Caco-2 (cell line): ENCODE measurements around the gene GCN1. TPM values are rescaled to one million over a fixed set of nuclear protein-coding genes. Genes with fewer than 3 reads are reported as not detected.

Source experiments
- BruUV-seq: library from RNA; stranded (reverse); fragments of 400-500 nt; replicated peaks from 2 replicates; lab custom pipeline; 2021; lab: Mats Ljungman, UMichigan
- CTCF ChIA-PET: fragments of 300-600 bp; sonication (Branson Sonifier 250); formaldehyde crosslinking; loops from one replicate; lab custom pipeline; 2022; ENCODE audit warnings: antibody characterized with exemption; lab: Charles Lee
- POLR2A ChIA-PET: fragments of 300-600 bp; sonication (Branson Sonifier 250); formaldehyde crosslinking; loops from one replicate; lab custom pipeline; 2022; ENCODE audit warnings: antibody characterized with exemption; lab: Charles Lee
- DNase-seq, 2 experiments: peaks; one replicate each; pipeline versions ENCODE4 v3.0.0 to v3.0.0-alpha.2; 2020 to 2022
- H3K27me3 ChIP-seq: replicated peaks from 2 replicates; pipeline ENCODE4 v1.6.0; 2011; ENCODE audit warnings: low read length; ENCODE audit not compliant: control insufficient read depth, insufficient read depth
- H3K36me3 ChIP-seq: 2 replicates; pipeline ENCODE4 v1.5.1; 2011; ENCODE audit warnings: low read length; ENCODE audit not compliant: control insufficient read depth, insufficient read depth
- H3K4me1 ChIP-seq: fragments of 250-450 bp; sonication (Bioruptor Pico); 2 replicates; pipeline ENCODE4 v1.5.1; 2020; ENCODE audit warnings: mild to moderate bottlenecking
- H3K4me3 ChIP-seq: 2 replicates; pipeline ENCODE4 v1.5.1; 2011; ENCODE audit warnings: low read depth, mild to moderate bottlenecking, control low read depth, low read length
- H3K9me3 ChIP-seq: fragments of 250-450 bp; sonication (Bioruptor Pico); 2 replicates; pipeline ENCODE4 v1.5.1; 2020; ENCODE audit warnings: mild to moderate bottlenecking, moderate library complexity
- H3K27ac Mint-ChIP-seq: one replicate; pipeline ENCODE4 v1.8.0; 2022; ENCODE audit warnings: mixed read lengths; ENCODE audit not compliant: unreplicated experiment
- H3K27me3 Mint-ChIP-seq: one replicate; pipeline ENCODE4 v1.8.0; 2022; ENCODE audit warnings: mixed read lengths; ENCODE audit not compliant: insufficient read depth, unreplicated experiment
- H3K36me3 Mint-ChIP-seq: one replicate; pipeline ENCODE4 v1.8.0; 2022; ENCODE audit warnings: mild to moderate bottlenecking, mixed read lengths; ENCODE audit not compliant: insufficient read depth, unreplicated experiment
- H3K4me1 Mint-ChIP-seq: one replicate; pipeline ENCODE4 v1.8.0; 2022; ENCODE audit warnings: low read depth, mixed read lengths; ENCODE audit not compliant: unreplicated experiment
- H3K4me3 Mint-ChIP-seq: one replicate; pipeline ENCODE4 v1.8.0; 2022; ENCODE audit warnings: mild to moderate bottlenecking, moderate library complexity, mixed read lengths; ENCODE audit not compliant: unreplicated experiment
- H3K9me3 Mint-ChIP-seq: one replicate; pipeline ENCODE4 v1.8.0; 2022; ENCODE audit warnings: mixed read lengths; ENCODE audit not compliant: unreplicated experiment
- CTCF ChIP-seq, 2 experiments: fragments of 200-600 bp in 1 of 2; IDR thresholded peaks; 1 replicate in 1 of 2; 2 replicates in 1 of 2; pipeline versions ENCODE4 v1.5.1 to v1.8.0; 2011 to 2022; ENCODE audit warnings: antibody characterized with exemption in 1 of 2, control low read depth in 1 of 2, inconsistent platforms in 1 of 2, low read depth in 1 of 2, low read length in 1 of 2, mild to moderate bottlenecking in 1 of 2, moderate library complexity in 1 of 2; ENCODE audit not compliant: insufficient read depth in 1 of 2, severe bottlenecking in 1 of 2, unreplicated experiment in 1 of 2
- intact Hi-C: fragments of 100-400 bp; cut with micrococcal nuclease; formaldehyde crosslinking; loops from one replicate; pipeline ENCODE4 v1.10.0; 2022; ENCODE audit not compliant: unreplicated experiment
- total RNA-seq: library from RNA; stranded (reverse); gene quantifications from 2 replicates; pipeline ENCODE4 v1.2.3, GENCODE V29; 2022

Gene GCN1
- total RNA-seq, 1 experiment from 2014 or later, result 154 TPM

GRCh38 chr12:120090626-120091295 lies 103.8 kb downstream of the GCN1 start:
- peaks cover 61% of the 10 kb centered on the region for H3K36me3 Mint-ChIP-seq
- H3K4me1 ChIP-seq, result peaks cover 4% of the 10 kb centered on the region; the same call in 1 of the 2 replicates
- TF ChIP-seq CTCF (IDR thresholded peaks at IDR 0.05; ENCODE audit: insufficient read depth in 1 of 2, low read depth in 1 of 2, low read length in 1 of 2, severe bottlenecking in 1 of 2, unreplicated experiment in 1 of 2), result no peak
- intact Hi-C loops, result no loop called here
- CTCF ChIA-PET, result no interaction called here
- BruUV-seq, result no TSS peak
- no peak overlapping the region for H3K4me3 Mint-ChIP-seq
- no peaks in the 10 kb centered on the region; the same call in 1 of the 2 replicates for H3K36me3 ChIP-seq
- H3K27me3 Mint-ChIP-seq, result no peaks in the 10 kb centered on the region
- no peak overlapping the region for H3K4me3 ChIP-seq
- no peaks in the 10 kb centered on the region for H3K9me3 Mint-ChIP-seq
- no peaks in the 10 kb centered on the region for H3K27me3 ChIP-seq
- POLR2A ChIA-PET, result no interaction called here
- DNase-seq, result no peak
- no peaks in the 10 kb centered on the region for H3K9me3 ChIP-seq
- no peak overlapping the region for H3K27ac Mint-ChIP-seq
- no peaks in the 10 kb centered on the region for H3K4me1 Mint-ChIP-seq

- H3K27me3 Mint-ChIP-seq, result no peaks in the 10 kb centered on the region
- peaks cover 4% of the 10 kb centered on the region; the same call in 1 of the 2 replicates for H3K4me1 ChIP-seq
- no peak overlapping the region for H3K4me3 Mint-ChIP-seq
- H3K36me3 ChIP-seq, result no peaks in the 10 kb centered on the region; the same call in 1 of the 2 replicates
- H3K9me3 ChIP-seq, result no peaks in the 10 kb centered on the region
- no peak for TF ChIP-seq CTCF (IDR thresholded peaks at IDR 0.05; ENCODE audit: insufficient read depth in 1 of 2, low read depth in 1 of 2, low read length in 1 of 2, severe bottlenecking in 1 of 2, unreplicated experiment in 1 of 2)
- no peak overlapping the region for H3K27ac Mint-ChIP-seq
- H3K36me3 Mint-ChIP-seq, result peaks cover 56% of the 10 kb centered on the region
- intact Hi-C loops, result no loop called here
- H3K4me1 Mint-ChIP-seq, result no peaks in the 10 kb centered on the region
- no peaks in the 10 kb centered on the region for H3K27me3 ChIP-seq
- BruUV-seq, result no TSS peak
- H3K9me3 Mint-ChIP-seq, result no peaks in the 10 kb centered on the region
- no peak for DNase-seq
- H3K4me3 ChIP-seq, result no peak overlapping the region
- CTCF ChIA-PET, result no interaction called here
- POLR2A ChIA-PET, result no interaction called here
These were observed 104.3 kb downstream of the GCN1 start for GRCh38 chr12:120090206-120090605.

GRCh38 chr12:120089796-120090195 lies 104.7 kb downstream of the GCN1 start:
- Histone ChIP-seq H3K4me1 (peaks cover 4% of the 10 kb centered on the region; the same call in 1 of the 2 replicates), H3K36me3 (no peaks in the 10 kb centered on the region; the same call in 1 of the 2 replicates), H3K9me3 (no peaks in the 10 kb centered on the region), H3K27me3 (no peaks in the 10 kb centered on the region), H3K4me3 (no peak overlapping the region)
- intact Hi-C loops, result loop anchor here (5.0 kb wide), 1 partner anchor 42 kb away; no protein-coding TSS in a partner anchor
- Mint-ChIP-seq H3K27me3 (no peaks in the 10 kb centered on the region), H3K4me1 (no peaks in the 10 kb centered on the region), H3K36me3 (peaks cover 56% of the 10 kb centered on the region), H3K9me3 (no peaks in the 10 kb centered on the region), H3K4me3 (no peak overlapping the region), H3K27ac (no peak overlapping the region)
- no peak for TF ChIP-seq CTCF (IDR thresholded peaks at IDR 0.05; ENCODE audit: insufficient read depth in 1 of 2, low read depth in 1 of 2, low read length in 1 of 2, severe bottlenecking in 1 of 2, unreplicated experiment in 1 of 2)
- CTCF ChIA-PET, result no interaction called here
- POLR2A ChIA-PET, result no interaction called here
- no peak for DNase-seq
- BruUV-seq, result no TSS peak
